EH (cell line): ENCODE data around the gene SLC25A42.
A peak's percentile ranks its signal among the peaks of the same experiment; 100 is the strongest.
"Not testable (repeated sequence)": the region's sequence is repeated elsewhere in the genome, so short reads cannot be mapped to it uniquely, and the experiment has no call there.

Source experiments
- DNase-seq: peaks from one replicate; pipeline ENCODE4 v3.0.0-alpha.2; 2015; ENCODE audit warnings: low read depth

Gene SLC25A42

DNA sequence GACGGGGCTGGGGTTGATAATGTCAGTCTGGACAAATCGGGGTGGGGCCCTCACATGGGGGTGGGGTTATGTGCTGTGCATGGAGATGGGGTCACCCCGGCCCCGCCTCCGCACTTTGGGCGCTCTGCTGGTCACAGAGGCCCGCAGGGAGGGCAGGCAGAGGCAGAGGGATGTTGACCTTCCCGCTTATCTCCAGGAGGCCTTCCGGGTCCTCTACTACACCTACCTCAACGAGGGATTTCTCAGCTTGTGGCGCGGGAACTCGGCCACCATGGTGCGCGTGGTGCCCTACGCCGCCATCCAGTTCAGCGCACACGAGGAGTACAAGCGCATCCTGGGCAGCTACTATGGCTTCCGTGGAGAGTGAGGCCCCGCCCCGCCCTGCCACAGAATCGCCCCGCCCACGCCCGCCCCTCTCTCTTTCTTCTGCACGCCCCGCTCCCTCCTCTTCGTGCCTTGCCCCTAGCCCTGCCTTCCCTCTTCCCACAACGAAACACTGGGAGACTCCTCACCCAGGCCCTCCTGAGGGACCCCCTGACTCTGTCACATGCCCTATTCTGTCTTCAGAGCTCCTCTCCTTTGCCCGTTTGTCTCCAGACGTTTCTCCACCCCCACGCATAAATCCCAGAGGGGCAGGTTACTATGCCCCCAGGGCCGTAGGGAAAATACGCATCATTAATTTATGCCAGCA is 41.7 kb downstream of the SLC25A42 start:
- DNase-seq = peak; percentile 72

GRCh38 chr19:19106056-19106551 is 42.3 kb downstream of the SLC25A42 start:
- DNase-seq = peak; percentile 44

- not testable (repeated sequence) for DNase-seq
Observed at GRCh38 chr19:19106938-19107337, 43.1 kb downstream of the SLC25A42 start.

DNA sequence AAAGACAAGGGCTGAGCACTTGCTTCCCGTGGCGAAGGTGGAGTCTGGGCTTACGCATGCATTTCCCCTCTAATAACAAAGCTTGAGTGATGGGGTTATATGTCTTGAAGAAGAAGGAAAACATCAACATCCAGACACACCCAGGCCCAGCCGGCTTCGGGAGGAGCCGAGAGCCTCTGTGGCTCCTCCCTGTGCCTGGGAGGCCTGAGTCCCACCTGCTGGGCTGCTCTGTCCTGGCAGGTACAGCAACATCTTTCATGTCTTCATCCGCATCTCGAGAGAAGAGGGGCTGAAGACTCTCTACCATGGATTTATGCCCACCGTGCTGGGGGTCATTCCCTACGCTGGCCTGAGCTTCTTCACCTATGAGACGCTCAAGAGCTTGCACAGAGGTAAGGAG is 43.9 kb downstream of the SLC25A42 start:
- no peak for DNase-seq

DNA sequence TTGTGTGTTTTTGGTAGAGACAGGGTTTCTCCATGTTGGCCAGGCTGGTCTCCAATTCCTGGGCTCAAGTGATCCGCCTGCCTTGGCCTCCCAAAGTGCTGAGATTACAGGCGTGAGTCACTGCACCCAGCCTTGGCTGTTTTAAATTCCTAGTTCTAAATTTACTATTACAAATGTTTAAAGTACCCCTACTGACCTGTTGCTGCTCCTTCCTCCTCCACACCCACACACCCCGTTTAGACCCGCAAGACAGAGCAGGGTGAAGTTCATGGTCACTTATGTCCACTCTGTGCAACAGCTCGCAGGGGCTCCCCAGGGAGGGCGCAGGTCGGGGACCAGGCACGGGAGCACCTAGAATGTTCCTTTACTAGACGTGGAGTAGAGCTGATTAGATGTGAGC is 45.8 kb downstream of the SLC25A42 start:
- peak; percentile 48 for DNase-seq

DNA sequence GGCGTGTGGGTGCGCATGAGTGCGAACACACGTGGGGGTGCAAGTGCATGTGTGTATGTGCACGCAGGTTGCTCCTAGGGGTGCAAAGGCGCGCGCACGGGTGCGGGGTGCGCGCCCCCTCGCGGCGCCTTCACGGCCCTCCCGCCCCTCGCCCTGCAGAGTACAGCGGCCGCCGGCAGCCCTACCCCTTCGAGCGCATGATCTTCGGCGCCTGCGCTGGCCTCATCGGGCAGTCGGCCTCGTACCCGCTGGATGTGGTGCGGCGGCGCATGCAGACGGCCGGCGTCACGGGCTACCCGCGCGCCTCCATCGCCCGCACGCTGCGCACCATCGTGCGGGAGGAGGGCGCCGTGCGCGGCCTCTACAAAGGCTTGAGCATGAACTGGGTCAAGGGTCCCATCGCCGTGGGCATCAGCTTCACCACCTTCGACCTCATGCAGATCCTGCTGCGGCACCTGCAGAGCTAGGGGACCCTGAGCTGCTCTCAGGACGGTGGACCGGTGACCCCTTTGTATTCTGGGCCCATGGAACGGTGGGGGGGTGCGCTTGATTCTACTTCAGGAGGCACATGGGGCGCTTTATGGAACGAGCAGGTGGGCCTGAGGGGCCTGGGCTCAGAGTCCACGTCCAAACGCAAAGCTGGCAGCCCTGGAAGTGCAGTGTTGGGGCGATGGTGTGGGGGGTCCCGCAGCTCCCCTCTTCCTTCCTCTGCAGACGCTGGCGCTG is 46.8 kb downstream of the SLC25A42 start:
- DNase-seq = peak; percentile 14

DNA sequence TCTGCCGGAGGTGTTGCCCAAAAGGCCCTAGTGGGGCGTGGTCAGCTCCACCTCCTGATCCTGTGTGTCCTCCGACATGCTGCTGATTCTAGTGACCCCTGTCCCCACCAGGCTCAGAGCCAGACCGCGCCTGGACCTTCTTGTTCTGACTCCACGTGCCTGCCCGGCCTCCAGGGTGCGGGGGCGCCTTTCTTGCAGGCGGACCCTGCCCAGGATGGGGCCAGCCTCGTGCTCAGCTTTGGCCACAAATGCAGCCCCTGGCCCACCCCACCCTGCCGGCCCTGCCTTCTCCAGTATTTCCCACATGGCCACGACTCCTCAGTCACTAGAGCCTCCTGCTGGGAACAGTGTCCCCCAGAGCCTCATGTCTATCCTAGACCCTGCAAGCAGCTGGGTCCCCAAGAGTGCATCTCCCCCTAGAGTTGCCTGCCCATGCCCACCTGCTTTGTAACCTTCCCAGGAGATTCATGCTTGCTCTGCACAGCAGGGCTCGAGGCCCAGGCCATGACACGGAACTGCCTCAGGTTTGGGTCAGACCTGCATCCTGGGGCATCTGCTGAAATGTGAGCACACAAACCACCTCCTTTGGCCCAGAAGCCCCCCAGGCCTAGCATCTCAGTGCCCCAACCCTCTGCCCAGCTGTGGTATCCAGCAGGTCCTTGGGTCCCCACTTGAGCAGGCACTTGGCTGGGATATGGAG is 47.5 kb downstream of the SLC25A42 start:
- no peak for DNase-seq

DNA sequence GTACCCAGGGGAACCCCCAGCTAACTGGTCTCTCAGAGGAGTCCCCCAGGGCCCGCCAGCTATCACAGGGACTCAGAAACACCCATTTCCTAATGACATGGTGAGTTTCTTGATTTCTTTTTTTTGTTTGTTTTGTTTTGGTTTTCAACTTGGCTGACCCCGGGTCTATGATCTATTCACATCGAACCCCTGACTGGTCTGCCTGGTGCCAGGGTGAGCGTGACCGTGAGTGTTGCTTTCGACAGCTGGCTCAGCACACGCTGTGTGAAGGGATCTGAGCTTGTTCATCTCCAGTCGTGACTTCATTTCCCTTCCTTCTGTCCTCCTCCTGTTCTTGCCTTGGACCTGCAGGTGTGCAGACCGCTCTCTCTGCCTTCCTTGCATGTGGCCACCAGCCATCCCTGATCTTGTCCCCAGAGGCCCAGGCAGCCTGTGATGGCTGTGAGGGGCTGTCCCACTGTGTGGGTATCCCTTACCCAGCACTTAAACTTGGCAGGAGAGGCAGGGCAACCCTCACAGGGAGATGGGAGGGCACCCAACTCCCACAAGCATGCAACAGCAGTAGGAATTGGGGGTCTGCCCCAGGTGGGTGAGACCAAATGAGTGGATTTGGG is 48.3 kb downstream of the SLC25A42 start:
- DNase-seq = no peak

- peak; percentile 54 for DNase-seq
Observed at GRCh38 chr19:19113040-19113626, 49.3 kb downstream of the SLC25A42 start.

GRCh38 chr19:19115954-19116353 is 52.2 kb downstream of the SLC25A42 start:
- DNase-seq = peak; percentile 31

- no peak for DNase-seq
Observed at GRCh38 chr19:19119325-19120237, 55.8 kb downstream of the SLC25A42 start.

- peak; percentile 69 for DNase-seq
Observed at GRCh38 chr19:19120308-19121231, 56.8 kb downstream of the SLC25A42 start.

- DNase-seq = no peak
Observed at GRCh38 chr19:19121371-19121770, 57.6 kb downstream of the SLC25A42 start.

GRCh38 chr19:19122902-19123301 is 59.1 kb downstream of the SLC25A42 start:
- DNase-seq = no peak

GRCh38 chr19:19123386-19123785 is 59.6 kb downstream of the SLC25A42 start:
- no peak for DNase-seq

GRCh38 chr19:19126102-19126501 is 62.3 kb downstream of the SLC25A42 start:
- DNase-seq = no peak

- no peak for DNase-seq
Observed at GRCh38 chr19:19131989-19132388, 68.2 kb downstream of the SLC25A42 start.

DNA sequence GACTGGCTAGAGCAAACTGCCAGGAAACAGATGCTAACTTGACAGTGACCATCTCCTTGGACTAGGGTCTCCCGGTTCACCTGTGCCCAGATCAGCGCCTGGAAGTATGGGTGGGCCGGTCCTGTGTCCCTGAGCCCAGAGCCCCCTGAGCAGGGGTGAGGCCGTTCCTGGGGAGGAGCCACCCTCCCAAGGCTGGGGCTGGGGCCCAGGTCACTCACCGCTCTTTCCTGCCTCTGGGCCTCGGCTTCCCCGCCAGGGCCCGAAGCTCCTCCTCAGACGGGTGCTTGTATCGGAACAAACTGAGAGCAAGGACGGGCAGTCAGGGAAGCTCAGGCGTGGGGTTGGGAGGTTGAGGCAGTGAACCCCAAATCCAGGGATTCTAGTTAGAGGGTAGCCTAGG is 69.1 kb downstream of the SLC25A42 start:
- no peak for DNase-seq

- no peak for DNase-seq
Observed at GRCh38 chr19:19133985-19134384, 70.2 kb downstream of the SLC25A42 start.

GRCh38 chr19:19134687-19135158 is 70.9 kb downstream of the SLC25A42 start:
- no peak for DNase-seq
